ENCODE measurements around the gene SORCS2.

Gene SORCS2

DNA sequence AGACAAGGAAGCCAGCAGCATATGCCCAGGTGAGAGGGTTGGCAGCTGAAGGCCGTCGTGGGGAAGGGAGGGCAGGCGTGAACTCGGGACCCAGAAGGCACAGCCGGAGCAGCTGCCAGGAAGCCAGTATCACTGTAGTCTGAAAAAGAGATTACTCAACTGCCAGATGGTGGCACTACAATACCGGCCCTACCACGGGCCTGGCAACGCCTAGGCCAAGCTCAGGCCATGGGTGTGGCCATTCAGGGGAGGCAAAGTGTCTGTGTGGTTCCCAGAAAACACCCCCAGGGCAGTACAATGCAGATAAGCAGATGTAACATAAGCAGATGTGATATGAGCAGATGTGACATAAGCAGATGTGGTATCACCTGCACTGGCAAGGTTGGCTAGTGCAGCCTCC lies 511.4 kb downstream of the SORCS2 start:
- TF ChIP-seq, protein P1, sequence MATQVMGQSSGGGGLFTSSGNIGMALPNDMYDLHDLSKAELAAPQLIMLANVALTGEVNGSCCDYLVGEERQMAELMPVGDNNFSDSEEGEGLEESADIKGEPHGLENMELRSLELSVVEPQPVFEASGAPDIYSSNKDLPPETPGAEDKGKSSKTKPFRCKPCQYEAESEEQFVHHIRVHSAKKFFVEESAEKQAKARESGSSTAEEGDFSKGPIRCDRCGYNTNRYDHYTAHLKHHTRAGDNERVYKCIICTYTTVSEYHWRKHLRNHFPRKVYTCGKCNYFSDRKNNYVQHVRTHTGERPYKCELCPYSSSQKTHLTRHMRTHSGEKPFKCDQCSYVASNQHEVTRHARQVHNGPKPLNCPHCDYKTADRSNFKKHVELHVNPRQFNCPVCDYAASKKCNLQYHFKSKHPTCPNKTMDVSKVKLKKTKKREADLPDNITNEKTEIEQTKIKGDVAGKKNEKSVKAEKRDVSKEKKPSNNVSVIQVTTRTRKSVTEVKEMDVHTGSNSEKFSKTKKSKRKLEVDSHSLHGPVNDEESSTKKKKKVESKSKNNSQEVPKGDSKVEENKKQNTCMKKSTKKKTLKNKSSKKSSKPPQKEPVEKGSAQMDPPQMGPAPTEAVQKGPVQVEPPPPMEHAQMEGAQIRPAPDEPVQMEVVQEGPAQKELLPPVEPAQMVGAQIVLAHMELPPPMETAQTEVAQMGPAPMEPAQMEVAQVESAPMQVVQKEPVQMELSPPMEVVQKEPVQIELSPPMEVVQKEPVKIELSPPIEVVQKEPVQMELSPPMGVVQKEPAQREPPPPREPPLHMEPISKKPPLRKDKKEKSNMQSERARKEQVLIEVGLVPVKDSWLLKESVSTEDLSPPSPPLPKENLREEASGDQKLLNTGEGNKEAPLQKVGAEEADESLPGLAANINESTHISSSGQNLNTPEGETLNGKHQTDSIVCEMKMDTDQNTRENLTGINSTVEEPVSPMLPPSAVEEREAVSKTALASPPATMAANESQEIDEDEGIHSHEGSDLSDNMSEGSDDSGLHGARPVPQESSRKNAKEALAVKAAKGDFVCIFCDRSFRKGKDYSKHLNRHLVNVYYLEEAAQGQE (IDR thresholded peaks at IDR 0.05; ENCODE audit: insufficient read depth in 1 of 2, low read depth in 2 of 2, low read length in 2 of 2), result no peak
- TF ChIP-seq TAF1 (IDR thresholded peaks at IDR 0.05; ENCODE audit: borderline replicate concordance, insufficient read depth, low read length) (no peak), SIN3A (IDR thresholded peaks at IDR 0.05; ENCODE audit: borderline replicate concordance, insufficient read depth, low read length) (no peak), FOXP2 (optimal IDR thresholded peaks at IDR 0.05; ENCODE audit: borderline replicate concordance, extremely low read depth, extremely low read length, insufficient read depth) (no peak), POLR2AphosphoS5 (IDR thresholded peaks at IDR 0.05; ENCODE audit: low read depth, low read length) (no peak)

DNA sequence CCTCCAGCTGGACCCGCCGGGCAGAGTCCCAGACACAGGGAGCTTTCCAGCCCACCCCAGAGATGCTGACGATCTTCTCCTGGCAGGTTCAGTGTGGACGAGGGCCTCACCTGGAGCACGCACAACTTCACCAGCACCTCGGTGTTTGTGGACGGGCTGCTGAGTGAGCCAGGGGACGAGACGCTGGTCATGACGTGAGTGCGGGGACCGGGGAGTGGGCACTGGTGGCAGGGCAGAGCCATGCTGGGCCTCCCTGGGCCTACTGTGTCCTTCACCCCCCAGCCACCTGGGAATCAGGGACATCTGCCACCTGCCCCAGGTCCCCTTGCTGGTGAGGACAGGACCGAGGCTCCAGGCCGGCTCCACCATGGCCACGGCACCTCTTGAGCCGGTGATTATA lies 511.8 kb downstream of the SORCS2 start:
- TF ChIP-seq FOXP2 (optimal IDR thresholded peaks at IDR 0.05; ENCODE audit: borderline replicate concordance, extremely low read depth, extremely low read length, insufficient read depth), result no peak
- TF ChIP-seq POLR2AphosphoS5 (IDR thresholded peaks at IDR 0.05; ENCODE audit: low read depth, low read length), result no peak
- no peak for TF ChIP-seq TAF1 (IDR thresholded peaks at IDR 0.05; ENCODE audit: borderline replicate concordance, insufficient read depth, low read length)
- TF ChIP-seq SIN3A (IDR thresholded peaks at IDR 0.05; ENCODE audit: borderline replicate concordance, insufficient read depth, low read length), result no peak
- TF ChIP-seq, protein P1 (IDR thresholded peaks at IDR 0.05; ENCODE audit: insufficient read depth in 1 of 2, low read depth in 2 of 2, low read length in 2 of 2), result no peak

DNA sequence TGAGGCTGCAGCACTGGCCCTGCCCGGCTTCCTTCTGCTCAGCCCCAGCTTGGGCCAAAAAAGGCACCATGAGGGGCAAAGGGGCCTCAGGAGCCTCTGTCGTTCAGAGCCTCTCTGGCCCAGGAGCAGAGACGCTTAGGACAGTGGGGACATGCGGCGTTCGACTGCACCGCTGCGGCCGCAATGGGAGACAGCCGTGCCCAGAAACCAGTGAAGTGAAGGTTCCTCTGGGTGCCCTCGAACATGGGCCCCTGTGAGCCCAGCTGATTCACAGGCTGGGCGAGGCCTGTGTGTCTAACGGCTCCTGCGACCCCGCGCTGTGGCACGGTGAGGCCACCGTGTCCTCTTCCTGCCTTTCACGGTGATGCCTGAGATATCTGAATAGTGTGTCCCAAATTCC lies 512.3 kb downstream of the SORCS2 start:
- TF ChIP-seq POLR2AphosphoS5 (IDR thresholded peaks at IDR 0.05; ENCODE audit: low read depth, low read length), result no peak
- TF ChIP-seq FOXP2 (optimal IDR thresholded peaks at IDR 0.05; ENCODE audit: borderline replicate concordance, extremely low read depth, extremely low read length, insufficient read depth), result no peak
- TF ChIP-seq, protein P1 (IDR thresholded peaks at IDR 0.05; ENCODE audit: insufficient read depth in 1 of 2, low read depth in 2 of 2, low read length in 2 of 2), result no peak
- TF ChIP-seq TAF1 (IDR thresholded peaks at IDR 0.05; ENCODE audit: borderline replicate concordance, insufficient read depth, low read length), result no peak

DNA sequence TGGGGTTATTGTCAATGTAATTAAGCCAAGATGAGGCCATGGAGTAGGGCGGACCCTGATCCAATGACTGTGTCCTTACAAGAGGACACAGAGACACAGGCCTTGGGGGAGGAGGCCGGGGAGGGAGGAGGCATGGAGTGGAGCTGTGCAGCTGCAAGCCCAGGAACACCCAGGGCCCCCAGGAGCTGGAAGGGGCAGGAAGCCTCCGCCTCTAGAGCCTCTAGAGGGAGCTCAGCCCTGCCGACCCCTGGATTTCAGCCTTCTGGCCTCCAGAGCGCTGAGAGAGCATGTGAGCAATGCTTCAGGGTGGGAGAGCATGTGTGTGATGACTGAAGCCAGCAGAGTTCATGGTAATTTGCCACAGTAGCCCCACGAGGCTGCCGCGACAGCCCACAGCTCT lies 512.7 kb downstream of the SORCS2 start:
- TF ChIP-seq POLR2AphosphoS5 (IDR thresholded peaks at IDR 0.05; ENCODE audit: low read depth, low read length), result no peak
- TF ChIP-seq TAF1 (IDR thresholded peaks at IDR 0.05; ENCODE audit: borderline replicate concordance, insufficient read depth, low read length), result no peak
- TF ChIP-seq, protein P1 (IDR thresholded peaks at IDR 0.05; ENCODE audit: insufficient read depth in 1 of 2, low read depth in 2 of 2, low read length in 2 of 2), result no peak

DNA sequence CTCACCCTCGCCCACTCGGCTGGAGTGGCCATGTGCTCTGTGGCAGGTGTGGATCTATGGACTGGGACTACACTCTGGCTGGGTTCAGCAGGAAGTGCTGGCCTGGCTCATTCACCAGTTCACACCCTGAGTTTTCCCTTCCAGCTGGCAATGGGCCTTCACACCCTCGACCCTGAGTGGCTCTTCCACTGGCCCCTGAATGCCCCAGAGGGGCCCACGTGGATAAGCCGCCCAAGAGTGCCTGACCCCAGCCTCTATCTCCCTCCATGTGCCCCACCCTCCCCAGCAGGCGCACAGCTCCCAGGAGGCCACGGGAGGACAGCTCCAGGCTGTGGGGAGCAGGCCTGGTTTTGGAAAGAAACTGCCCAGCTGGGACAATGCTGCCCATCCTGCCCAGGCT lies 513.3 kb downstream of the SORCS2 start:
- no peak for TF ChIP-seq SIN3A (IDR thresholded peaks at IDR 0.05; ENCODE audit: borderline replicate concordance, insufficient read depth, low read length)
- TF ChIP-seq, protein P1 (IDR thresholded peaks at IDR 0.05; ENCODE audit: insufficient read depth in 1 of 2, low read depth in 2 of 2, low read length in 2 of 2), result no peak
- TF ChIP-seq FOXP2 (optimal IDR thresholded peaks at IDR 0.05; ENCODE audit: borderline replicate concordance, extremely low read depth, extremely low read length, insufficient read depth), result no peak
- TF ChIP-seq TAF1 (IDR thresholded peaks at IDR 0.05; ENCODE audit: borderline replicate concordance, insufficient read depth, low read length), result no peak
- no peak for TF ChIP-seq POLR2AphosphoS5 (IDR thresholded peaks at IDR 0.05; ENCODE audit: low read depth, low read length)

Measured in PFSK-1 (cell line).